K562 (cell line): Measurements from ENCODE around the gene CCDC85C. TPM values are rescaled to one million over a fixed set of nuclear protein-coding genes. Genes with fewer than 3 reads are reported as not detected.

Source experiments
- ARNT ChIP-seq, 2 experiments: fragments of 450-650 bp; IDR thresholded peaks; 2 replicates each; pipeline ENCODE4 v1.6.1; 2016; ENCODE audit warnings: mild to moderate bottlenecking in 1 of 2
- ATF1 ChIP-seq, 2 experiments: fragments of 450-650 bp in 1 of 2; IDR thresholded peaks; 2 replicates each; pipeline ENCODE4 v1.6.1; 2016; ENCODE audit warnings: missing compliant biosample characterization in 1 of 2, missing genetic modification characterization in 1 of 2
- DEAF1 ChIP-seq: fragments of 450-650 bp; formaldehyde crosslinking; IDR thresholded peaks from 2 replicates; pipeline ENCODE4 v1.4.0; 2020; ENCODE audit warnings: mild to moderate bottlenecking, moderate library complexity
- ETV1 ChIP-seq: fragments of 450-650 bp; conservative IDR thresholded peaks from 2 replicates; pipeline ENCODE4 v1.6.1; 2016; ENCODE audit warnings: missing genetic modification characterization, control low read depth, low read depth, missing compliant biosample characterization
- HNRNPUL1 ChIP-seq: fragments of 200-400 bp; formaldehyde crosslinking; IDR thresholded peaks from 2 replicates; pipeline ENCODE4 v1.6.1; 2017; ENCODE audit warnings: low read length
- SNAPC5 ChIP-seq: fragments of 250-450 bp; sonication (Bioruptor Pico); IDR thresholded peaks from 2 replicates; pipeline ENCODE4 v1.8.0; 2021; ENCODE audit warnings: moderate library complexity, mild to moderate bottlenecking, inconsistent platforms
- TARDBP ChIP-seq: fragments of 450-650 bp; IDR thresholded peaks from 2 replicates; pipeline ENCODE4 v1.6.1; 2016
- ZNF445 ChIP-seq: fragments of 250-450 bp; sonication (Bioruptor Pico); IDR thresholded peaks from 2 replicates; pipeline ENCODE4 v1.4.0; 2020; ENCODE audit warnings: low read depth, mild to moderate bottlenecking, moderate library complexity
- polyA plus RNA-seq, 8 experiments: library from polyadenylated mRNA; depleted of rRNA in 4 of 8; stranded (reverse) in 5 of 8; unstranded in 3 of 8; fragments of >200 nt; fragmentation: Nextera tagmentation in 2 of 8; fragmentation: Illumina TruSeq in 1 of 8; extraction: Ambion mirVana in 2 of 8; extraction: Trizol in 1 of 8; gene quantifications; 2 replicates each; pipeline versions ENCODE4 v1.2.1 to v1.2.3, GENCODE V29; 2011 to 2014; ENCODE audit warnings: inconsistent platforms in 1 of 8, missing spikeins in 1 of 8
- total RNA-seq, 7 experiments: library from RNA; depleted of rRNA in 6 of 7; stranded (reverse); fragments of >200 nt in 6 of 7; fragmentation: Illumina TruSeq in 2 of 7; extraction: Trizol in 2 of 7; gene quantifications; 2 replicates each; pipeline versions ENCODE4 v1.2.1 to v1.2.3, GENCODE V29; 2011 to 2021; ENCODE audit warnings: low replicate concordance in 1 of 7
- TF ChIP-seq, protein P1 (sequence below): fragments of 150-350 bp; IDR thresholded peaks from 2 replicates; pipeline ENCODE4 v1.6.1; 2014; ENCODE audit warnings: low read depth, mild to moderate bottlenecking, low read length, borderline replicate concordance

CCDC85C gene
- total and polyA plus RNA-seq, 9 of the 15 experiments (the other 6 are each of a cell fraction or from before 2014, with no cell fraction given), result 0.18 to 22.0 (median 6.3) TPM

GRCh38 chr14:99612738-99613330 is 8.8 kb upstream of the CCDC85C start (continued):
- TF ChIP-seq DEAF1 (CRISPR knock-in tag), result no peak
- TF ChIP-seq ATF1 (CRISPR knock-in tag; IDR thresholded peaks at IDR 0.05), result no peak
- TF ChIP-seq ATF1 (tag; IDR thresholded peaks at IDR 0.05), result no peak
- no peak for TF ChIP-seq SNAPC5 (CRISPR knock-in tag)
- no peak for TF ChIP-seq ARNT (IDR thresholded peaks at IDR 0.05)
- TF ChIP-seq ETV1, result no peak
- no peak for TF ChIP-seq TARDBP
- no peak for TF ChIP-seq HNRNPUL1
- no peak for TF ChIP-seq ZNF445 (CRISPR knock-in tag)
- TF ChIP-seq, protein P1, sequence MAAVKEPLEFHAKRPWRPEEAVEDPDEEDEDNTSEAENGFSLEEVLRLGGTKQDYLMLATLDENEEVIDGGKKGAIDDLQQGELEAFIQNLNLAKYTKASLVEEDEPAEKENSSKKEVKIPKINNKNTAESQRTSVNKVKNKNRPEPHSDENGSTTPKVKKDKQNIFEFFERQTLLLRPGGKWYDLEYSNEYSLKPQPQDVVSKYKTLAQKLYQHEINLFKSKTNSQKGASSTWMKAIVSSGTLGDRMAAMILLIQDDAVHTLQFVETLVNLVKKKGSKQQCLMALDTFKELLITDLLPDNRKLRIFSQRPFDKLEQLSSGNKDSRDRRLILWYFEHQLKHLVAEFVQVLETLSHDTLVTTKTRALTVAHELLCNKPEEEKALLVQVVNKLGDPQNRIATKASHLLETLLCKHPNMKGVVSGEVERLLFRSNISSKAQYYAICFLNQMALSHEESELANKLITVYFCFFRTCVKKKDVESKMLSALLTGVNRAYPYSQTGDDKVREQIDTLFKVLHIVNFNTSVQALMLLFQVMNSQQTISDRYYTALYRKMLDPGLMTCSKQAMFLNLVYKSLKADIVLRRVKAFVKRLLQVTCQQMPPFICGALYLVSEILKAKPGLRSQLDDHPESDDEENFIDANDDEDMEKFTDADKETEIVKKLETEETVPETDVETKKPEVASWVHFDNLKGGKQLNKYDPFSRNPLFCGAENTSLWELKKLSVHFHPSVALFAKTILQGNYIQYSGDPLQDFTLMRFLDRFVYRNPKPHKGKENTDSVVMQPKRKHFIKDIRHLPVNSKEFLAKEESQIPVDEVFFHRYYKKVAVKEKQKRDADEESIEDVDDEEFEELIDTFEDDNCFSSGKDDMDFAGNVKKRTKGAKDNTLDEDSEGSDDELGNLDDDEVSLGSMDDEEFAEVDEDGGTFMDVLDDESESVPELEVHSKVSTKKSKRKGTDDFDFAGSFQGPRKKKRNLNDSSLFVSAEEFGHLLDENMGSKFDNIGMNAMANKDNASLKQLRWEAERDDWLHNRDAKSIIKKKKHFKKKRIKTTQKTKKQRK, result no peak
